Daoy (cell line): ENCODE data around the gene QRFP. TPM values are rescaled to one million over a fixed set of nuclear protein-coding genes. Genes with fewer than 3 reads are reported as not detected.
"Not testable (repeated sequence)": the region's sequence is repeated elsewhere in the genome, so short reads cannot be mapped to it uniquely, and the experiment has no call there.

ENCODE experiments used
- DNase-seq: peaks from one replicate; pipeline ENCODE4 v3.0.0-alpha.2; 2015; ENCODE audit warnings: low read depth
- total RNA-seq: library from RNA; depleted of rRNA; stranded (reverse); fragments of >200 nt; shearing (Covaris generic); gene quantifications from 2 replicates; pipeline ENCODE4 v1.2.3, GENCODE V29; 2014; rRNA removed

The QRFP gene
- total RNA-seq, 1 experiment from 2014 or later = not detected

DNA sequence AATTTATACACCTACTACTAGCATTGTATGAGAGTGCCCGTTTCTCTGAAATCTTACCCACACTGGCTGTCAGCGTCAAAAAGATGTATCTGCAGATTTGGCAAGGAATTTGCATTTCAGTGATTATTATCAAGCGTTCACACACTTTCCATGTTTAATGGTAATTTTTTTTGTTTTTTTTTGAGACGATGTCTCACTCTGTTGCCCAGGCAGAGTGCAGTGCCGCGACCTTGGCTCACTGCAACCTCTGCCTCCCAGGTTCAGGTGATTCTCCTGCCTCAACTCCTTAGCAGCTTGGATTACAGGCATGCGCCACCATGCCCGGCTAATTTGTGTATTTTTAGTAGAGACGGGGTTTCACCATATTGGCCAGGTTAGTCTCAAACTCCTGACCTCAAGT is 47.3 kb downstream of the QRFP start:
- no peak for DNase-seq

DNA sequence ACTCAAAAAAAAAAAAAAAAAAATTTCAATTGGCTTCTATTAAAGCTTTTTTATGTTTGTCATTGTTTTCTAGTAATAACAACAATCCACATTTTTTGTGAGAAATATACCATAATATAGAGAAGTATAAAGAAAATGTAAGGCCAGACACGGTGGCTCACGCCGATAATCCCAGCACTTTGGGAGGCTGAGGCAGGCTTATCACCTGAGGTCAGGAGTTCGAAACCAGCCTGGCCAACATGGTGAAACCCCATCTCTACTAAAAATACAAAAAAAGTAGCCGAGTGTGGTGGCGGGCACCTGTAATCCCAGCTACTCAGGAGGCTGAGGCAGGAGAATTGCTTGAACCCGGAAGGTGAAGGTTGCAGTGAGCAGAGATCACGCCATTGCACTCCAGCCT is 48.1 kb downstream of the QRFP start:
- not testable (repeated sequence) for DNase-seq

DNA sequence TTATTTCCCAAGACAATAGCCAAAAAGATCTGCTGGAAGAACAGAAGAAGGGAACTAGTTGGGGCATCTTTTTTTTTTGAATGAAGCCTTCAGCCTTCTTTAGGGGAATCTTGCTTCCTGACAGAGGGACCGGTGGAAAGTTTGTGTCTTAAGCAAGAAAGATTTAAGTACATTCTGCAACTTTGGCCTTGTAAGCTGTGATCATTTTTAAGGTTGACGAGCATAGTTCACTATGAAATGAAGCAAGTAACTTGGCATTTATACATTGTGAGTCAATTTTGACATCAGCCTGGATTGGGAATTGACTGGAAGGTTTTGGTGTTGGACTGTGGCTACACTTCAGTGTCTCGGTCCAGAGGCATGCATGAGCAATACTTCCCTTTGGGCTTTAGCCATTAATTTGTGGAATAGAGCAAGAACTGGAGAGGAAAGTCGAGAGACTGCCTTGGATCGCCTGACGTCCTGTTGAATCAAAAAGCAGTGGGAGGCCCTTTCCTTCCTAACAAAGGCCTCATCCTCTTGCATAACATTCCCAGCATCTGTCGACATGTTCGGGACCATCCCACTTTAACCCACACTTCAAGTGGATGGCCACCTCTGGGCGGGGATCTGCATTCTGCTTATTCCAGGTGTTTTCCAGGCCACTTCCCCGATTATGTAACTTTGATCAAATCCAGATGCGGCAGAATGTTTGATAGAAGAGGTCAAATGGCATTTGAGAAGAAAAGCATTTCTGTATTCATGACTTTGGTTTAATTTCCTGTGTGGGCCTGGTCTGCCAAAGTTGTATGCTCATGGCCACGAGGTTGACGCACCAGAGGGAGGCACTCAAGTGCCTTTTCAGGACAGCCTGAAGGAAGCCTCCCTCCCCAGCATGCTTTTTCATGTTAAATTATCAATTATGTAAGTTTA is 49.0 kb downstream of the QRFP start:
- DNase-seq = peak; percentile 97

DNA sequence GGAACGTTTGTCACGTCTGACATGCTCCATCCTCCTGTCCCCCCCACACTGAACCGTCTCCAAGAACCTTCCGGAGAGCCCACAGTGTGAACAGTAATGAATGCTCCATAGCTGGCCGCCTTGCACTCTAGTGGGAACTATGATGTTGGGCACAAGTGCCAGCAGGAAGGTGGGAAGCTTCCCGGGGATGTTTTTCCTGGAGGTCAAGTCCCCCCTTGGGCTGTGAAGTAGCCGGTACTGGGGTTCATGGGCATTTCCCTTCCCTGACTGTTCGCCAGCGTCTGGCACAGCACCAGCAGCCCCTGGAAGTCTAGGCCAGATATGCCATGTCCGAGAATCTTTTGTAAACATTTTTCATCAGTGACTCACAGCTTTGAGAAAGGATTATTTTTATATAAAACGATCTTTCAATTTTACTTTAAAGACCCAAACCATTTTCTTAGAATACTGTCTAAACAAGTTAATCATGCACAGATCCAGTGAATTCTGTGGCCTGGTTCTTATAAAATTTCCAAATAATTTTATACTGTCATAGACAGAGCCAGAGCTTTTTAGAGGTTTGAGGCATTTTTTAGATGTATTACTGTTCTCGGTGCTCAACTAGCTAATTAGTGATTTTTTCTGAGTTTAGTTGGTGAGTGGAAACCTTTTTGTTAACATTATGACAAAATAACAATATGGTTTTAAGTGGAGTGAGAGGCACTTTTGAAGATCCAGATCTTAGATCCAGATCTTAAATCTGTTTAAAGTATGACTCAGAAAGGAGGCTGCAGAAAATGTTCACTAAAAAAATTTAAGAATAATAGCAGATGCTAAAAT is 49.9 kb downstream of the QRFP start:
- DNase-seq = peak; percentile 95

DNA sequence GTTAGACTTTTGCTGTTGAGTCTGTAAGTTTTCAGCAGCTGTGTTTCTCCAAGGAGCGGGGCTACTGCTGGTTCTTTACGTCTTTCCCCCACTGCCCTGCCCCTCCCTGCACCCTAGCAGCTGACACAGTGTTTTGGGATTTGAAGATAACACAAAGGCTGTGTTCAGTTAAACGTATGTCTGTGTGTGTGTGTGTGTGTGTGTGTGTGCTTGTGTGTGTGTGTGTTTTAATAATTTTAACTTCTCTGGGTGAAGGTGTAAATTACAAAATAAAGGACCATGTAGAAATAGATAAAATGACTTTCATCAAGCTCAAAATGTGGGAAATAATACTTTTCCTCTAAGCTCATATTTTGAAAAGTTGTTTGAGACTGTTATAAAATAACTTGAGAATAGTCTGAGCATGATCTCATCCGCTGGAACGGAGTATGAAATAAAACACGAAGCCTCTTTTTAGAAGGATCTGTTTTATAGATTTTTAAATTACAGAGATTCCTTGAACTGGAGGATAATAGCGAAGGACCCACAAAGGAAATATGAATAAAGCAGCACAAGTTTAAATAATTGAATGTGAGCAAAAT is 50.6 kb downstream of the QRFP start:
- DNase-seq = peak; percentile 75

GRCh38 chr9:130845254-130845653 is 51.4 kb downstream of the QRFP start:
- no peak for DNase-seq

- DNase-seq = no peak
Measured at GRCh38 chr9:130844044-130844451, 52.6 kb downstream of the QRFP start.

- DNase-seq = no peak
Measured at GRCh38 chr9:130843049-130843908, 53.3 kb downstream of the QRFP start.

Other genes starting within 250 kb of the QRFP start
- gene PRDM12, start 232.2 kb downstream of the QRFP start, total RNA-seq = not detected in 2 replicates
- 71.9 and 95.9 TPM in 2 replicates for gene EXOSC2, start 203.0 kb downstream of the QRFP start, total RNA-seq
- 26.5 and 27.9 TPM in 2 replicates for gene ABL1, start 61.6 kb downstream of the QRFP start, total RNA-seq
- gene FIBCD1, start 42.4 kb upstream of the QRFP start, total RNA-seq = 3.3 and 11.0 TPM in 2 replicates
- gene LAMC3, start 112.4 kb upstream of the QRFP start, total RNA-seq = 2.5 and 3.8 TPM in 2 replicates
- 3.5 and 5.2 TPM in 2 replicates for gene AIF1L, start 199.7 kb upstream of the QRFP start, total RNA-seq
- gene NUP214, start 228.8 kb upstream of the QRFP start, total RNA-seq = 20.4 and 28.7 TPM in 2 replicates